Suppressor macrophage treated with lipopolysaccharide for 1 hour (primary cell): ENCODE results near the gene ILDR2.
"Not testable (repeated sequence)": the region's sequence is repeated elsewhere in the genome, so short reads cannot be mapped to it uniquely, and the experiment has no call there.

Source experiments
- DNase-seq, 3 donors: peaks; one replicate each; pipeline ENCODE4 v3.0.0-alpha.2; 2020 to 2022

The ILDR2 gene

DNA sequence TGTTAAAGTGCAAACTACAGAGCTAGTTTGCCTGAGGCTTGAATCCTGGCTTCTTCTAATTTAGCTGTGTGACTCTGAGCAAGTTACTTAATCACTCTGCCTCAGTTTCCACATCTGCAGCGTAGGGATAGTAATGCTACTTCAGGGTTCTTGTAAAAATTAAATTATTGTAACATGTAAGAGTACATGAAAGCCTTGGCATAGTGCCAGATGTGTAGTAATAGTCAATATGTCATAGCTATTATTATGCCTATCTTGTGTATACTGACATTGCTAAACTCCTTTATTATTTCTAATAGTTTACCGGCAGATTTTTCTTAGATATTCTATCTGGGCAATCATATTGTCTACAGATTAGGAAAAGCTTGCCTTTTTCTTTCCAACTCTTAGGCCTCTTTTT is 92.4 kb downstream of the ILDR2 start:
- no peak for DNase-seq

DNA sequence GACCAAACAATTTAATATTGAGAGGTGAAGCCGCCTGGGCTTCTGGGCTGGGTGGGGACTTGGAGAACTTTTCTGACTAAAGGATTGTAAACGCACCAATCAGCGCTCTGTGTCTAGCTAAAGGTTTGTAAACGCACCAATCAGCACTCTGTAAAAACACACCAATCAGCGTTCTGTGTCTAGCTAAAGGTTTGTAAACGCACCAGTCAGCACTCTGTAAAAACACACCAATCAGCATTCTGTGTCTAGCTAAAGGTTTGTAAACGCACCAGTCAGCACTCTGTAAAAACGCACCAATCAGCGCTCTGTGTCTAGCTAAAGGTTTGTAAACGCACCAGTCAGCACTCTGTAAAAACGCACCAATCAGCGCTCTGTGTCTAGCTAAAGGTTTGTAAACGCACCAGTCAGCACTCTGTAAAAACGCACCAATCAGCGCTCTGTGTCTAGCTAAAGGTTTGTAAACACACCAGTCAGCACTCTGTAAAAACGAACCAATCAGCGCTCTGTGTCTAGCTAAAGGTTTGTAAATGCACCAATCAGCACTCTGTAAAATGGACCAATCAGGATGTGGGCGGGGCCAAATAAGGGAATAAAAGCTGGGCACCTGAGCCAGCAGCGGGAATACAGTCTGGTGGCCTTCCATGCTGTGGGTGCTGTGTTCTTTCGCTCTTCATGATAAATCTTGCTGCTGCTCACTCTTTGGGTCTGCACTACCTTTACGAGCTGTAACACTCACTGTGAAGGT is 97.0 kb downstream of the ILDR2 start:
- DNase-seq, result not testable (repeated sequence)

GRCh38 chr1:166876540-166876838 is 98.9 kb downstream of the ILDR2 start:
- no peak for DNase-seq

- peak; percentile 93 to 96 (median 96) for DNase-seq
These were observed 99.4 kb downstream of the ILDR2 start, which contains the start of gene TADA1 for GRCh38 chr1:166875734-166876539. TADA1 (minus strand) TSS chr1:166876264; CDS start chr1:166876233, 31 bp downstream.

GRCh38 chr1:166875302-166875733 is 100.0 kb downstream of the ILDR2 start:
- DNase-seq, result no peak

GRCh38 chr1:166874464-166874863 is 100.9 kb downstream of the ILDR2 start:
- DNase-seq, result no peak

DNA sequence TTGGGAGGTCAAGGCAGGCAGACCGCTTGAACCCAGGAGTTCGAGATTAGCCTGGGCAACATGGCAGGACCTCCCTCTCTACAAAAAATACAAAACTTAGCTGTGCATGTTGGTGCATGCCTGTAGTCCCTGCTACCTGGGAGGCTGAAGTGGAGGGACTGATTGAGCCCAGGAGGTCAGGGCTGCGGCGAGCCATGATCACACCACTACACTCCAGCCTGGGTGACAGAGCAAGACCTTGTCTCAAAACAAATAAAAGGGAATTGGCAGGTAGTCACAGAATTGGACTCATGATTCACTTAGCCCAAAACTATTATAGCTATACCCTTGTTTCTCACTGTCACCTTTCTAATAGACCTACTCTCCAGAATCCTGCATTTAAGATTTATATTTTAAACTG is 104.8 kb downstream of the ILDR2 start:
- no peak for DNase-seq

- DNase-seq, result no peak
These were observed 105.8 kb downstream of the ILDR2 start for GRCh38 chr1:166869318-166870099.

DNA sequence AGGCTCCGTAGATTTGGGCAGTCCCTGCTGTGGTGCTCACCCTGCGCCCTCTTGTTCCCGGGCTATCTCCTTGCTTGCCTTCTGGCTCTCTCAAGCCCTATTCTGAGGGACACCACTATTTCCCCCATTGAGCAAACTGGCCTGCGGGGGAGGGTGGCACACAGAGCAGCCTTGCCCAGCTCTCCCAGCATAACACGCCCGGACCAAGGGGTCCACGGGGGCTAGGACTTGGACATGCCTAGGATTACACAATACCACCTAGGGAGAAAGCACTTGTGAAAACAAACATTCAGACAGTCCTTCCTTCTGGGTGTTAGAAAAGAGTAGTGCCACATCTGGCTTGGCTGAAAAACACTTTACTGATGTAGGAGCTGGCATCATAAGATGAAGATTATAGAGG is 106.7 kb downstream of the ILDR2 start:
- DNase-seq, result no peak

DNA sequence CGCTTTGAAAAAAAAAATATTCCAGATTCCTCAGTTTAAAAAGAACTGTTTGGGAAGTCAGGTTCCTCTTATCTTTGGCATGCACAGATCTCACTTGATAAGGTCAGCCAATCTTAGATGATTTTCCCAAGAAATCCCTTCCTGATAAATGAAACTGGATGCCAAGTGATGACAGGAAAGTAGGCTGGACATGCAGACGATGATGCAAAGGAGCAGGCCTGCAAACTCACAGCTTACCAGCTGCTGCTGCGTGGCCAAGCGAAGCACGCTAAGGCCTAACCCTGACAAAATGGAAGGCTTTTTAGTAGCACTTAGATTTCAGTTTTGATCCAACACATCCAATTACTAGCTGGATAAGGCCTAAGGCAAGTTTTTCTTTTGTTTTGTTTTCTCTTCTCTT is 109.4 kb downstream of the ILDR2 start:
- no peak for DNase-seq

GRCh38 chr1:166859597-166859996 is 115.7 kb downstream of the ILDR2 start:
- DNase-seq, result no peak

DNA sequence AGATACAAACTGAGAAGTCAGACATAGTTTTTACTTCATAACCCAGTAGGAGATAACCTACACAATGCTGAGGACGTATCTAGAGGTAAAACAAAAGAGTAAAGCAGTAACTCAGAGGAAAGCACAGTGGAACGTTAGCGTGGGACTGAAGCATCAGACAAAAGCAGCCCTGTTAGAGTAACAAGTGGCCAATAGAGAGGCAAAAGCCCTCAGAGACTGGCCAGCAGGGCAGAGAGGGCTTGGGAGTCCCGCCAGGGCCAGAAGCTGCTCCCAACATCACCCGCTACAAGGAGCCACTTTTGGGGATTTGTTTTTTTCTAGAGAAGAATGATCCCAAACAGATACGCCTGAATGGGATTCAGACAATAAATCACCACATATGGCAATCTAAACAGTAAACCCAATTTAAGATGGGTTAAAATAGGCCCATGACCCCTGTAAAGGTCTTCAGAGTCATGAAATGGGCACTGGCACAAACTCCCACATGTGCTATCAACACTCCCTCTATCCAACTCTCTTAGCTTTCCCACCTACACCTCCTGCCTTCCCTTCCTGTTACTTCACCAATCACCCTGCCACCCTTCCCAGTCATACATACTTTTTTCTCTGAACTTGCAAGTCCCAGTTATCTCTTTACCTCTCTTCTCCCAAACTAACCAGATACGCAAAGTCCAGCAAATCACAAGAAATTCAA is 116.5 kb downstream of the ILDR2 start:
- no peak for DNase-seq
